ENCODE data around the gene APOA5.
A peak's percentile ranks its signal among the peaks of the same experiment; 100 is the strongest.
"Not testable (repeated sequence)": the region's sequence is repeated elsewhere in the genome, so short reads cannot be mapped to it uniquely, and the experiment has no call there.

Gene APOA5, protein sequence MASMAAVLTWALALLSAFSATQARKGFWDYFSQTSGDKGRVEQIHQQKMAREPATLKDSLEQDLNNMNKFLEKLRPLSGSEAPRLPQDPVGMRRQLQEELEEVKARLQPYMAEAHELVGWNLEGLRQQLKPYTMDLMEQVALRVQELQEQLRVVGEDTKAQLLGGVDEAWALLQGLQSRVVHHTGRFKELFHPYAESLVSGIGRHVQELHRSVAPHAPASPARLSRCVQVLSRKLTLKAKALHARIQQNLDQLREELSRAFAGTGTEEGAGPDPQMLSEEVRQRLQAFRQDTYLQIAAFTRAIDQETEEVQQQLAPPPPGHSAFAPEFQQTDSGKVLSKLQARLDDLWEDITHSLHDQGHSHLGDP

DNA sequence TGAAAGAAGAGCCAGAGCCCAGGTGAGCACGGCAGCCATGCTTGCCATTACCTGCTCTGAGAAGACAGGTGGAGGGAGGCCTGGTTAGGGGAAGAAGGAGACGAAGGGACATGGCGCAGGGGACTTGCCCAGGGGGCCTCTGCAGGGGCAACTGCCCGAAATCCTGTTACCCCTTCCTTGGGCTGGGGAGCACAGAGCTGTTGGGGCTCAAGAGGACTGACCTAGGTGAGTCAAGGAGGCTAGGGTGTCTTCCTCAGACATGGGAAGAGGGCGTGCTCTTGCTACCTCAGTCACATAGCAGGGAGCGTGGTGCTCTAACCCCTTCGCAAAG is at the start of gene APOA5:
APOA5 (minus strand) TSS at position 67 of the 331 bp plus-strand sequence; CDS start at position 48, 19 bp downstream.
- DNase-seq (ENCODE audit: low read depth in 2 of 2), result no peak

- no peak for DNase-seq (ENCODE audit: low read depth in 2 of 2)
Measured at GRCh38 chr11:116840746-116841296, 49.1 kb upstream of the APOA5 start.

DNA sequence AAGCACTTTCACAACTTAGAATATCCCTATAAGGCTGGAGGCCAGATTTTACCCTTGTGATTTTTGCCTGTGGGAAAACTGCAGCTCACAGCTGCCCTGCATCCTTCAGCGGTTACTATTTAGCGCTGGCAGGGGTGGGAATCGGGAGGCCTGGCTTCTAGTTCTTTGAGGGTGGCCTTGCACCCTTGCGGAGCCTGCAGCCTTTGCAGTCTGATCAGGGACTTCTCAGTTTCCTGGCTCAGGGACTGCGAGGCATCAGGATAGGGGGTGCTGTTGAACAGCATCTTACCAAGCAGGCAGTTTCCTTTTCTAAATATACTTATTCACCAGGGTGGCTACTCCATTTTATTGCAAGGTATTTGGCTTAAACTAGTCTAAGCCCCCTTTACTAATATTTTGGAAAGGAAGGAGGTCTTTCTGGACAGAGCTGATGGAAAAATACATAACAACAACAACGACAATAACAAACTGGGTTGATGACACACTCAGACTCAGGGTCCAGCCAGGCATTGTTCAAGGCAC is 48.6 kb upstream of the APOA5 start:
- no peak for DNase-seq (ENCODE audit: low read depth in 2 of 2)

- no peak for DNase-seq (ENCODE audit: low read depth in 2 of 2)
Measured at GRCh38 chr11:116838321-116839084, 46.8 kb upstream of the APOA5 start.

DNA sequence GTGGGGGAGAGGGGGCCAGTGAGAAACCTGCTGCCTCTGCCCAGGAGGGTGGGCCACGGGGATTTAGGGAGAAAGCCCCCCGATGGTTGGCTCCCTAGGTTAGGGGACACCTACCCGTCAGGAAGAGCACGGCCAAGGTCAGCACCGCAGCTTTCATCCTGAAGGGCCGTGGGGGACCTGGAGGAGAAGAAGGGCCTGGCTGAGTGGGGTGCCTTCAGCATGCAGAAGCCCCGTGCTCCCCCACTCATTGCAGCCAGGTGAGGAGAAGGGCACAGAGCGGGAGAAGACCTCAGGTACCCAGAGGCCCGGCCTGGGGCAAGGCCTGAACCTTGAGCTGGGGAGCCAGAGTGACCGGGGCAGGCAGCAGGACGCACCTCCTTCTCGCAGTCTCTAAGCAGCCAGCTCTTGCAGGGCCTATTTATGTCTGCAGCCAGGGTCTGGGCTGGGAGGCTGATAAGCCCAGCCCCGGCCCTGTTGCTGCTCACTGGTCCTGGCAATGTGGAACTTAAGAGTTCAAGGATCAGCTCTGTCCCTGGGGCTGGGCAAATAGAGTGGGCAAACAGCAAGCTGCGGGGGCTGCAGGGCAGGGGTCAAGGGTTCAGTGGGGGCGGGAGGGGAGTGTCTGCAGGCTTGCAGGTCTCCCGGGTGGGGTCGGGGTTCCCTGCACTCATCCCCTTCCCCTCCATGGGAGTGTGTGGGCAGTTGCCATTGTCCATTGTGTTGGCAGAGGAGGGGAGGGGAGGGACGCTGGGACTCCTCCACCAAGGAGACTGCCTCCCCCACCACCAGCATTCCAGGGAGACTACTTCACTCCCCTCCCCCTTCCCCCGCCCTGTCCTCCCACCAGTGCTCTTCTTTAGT is 45.8 kb upstream of the APOA5 start, which contains the start of gene APOA1:
APOA1 (minus strand) TSS at position 392 of the 861 bp plus-strand sequence; CDS start at position 157, 235 bp downstream.
- no peak for DNase-seq (ENCODE audit: low read depth in 2 of 2)

- no peak for DNase-seq (ENCODE audit: low read depth in 2 of 2)
Measured at GRCh38 chr11:116836632-116836991, 44.9 kb upstream of the APOA5 start.

DNA sequence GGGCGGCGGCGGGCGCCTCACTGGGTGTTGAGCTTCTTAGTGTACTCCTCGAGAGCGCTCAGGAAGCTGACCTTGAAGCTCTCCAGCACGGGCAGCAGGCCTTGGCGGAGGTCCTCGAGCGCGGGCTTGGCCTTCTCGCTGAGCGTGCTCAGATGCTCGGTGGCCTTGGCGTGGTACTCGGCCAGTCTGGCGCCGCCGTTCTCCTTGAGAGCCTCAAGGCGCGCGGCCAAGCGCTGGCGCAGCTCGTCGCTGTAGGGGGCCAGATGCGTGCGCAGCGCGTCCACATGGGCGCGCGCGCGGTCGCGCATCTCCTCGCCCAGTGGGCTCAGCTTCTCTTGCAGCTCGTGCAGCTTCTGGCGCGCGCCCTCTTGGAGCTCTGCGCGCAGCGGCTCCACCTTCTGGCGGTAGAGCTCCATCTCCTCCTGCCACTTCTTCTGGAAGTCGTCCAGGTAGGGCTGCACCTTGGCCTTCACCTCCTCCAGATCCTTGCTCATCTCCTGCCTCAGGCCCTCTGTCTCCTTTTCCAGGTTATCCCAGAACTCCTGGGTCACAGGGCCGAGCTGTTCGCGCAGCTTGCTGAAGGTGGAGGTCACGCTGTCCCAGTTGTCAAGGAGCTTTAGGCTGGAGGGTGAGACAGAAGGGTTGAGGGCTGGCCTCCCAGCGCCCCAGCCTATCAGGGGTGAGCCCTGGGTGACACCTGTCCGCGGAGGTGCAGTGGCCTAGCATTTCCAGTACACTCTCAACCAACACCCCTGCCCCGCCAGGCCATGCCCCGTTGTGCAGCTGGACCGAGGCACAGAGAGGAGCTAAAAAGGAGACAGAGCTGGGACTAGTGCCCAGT is 44.3 kb upstream of the APOA5 start:
- peak; percentile 76 to 80 for DNase-seq (ENCODE audit: low read depth in 2 of 2)

GRCh38 chr11:116835042-116835772 is 43.5 kb upstream of the APOA5 start:
- no peak for DNase-seq (ENCODE audit: low read depth in 2 of 2)

GRCh38 chr11:116834535-116835041 is 42.9 kb upstream of the APOA5 start:
- not testable (repeated sequence) for DNase-seq (ENCODE audit: low read depth in 2 of 2)

GRCh38 chr11:116833816-116834534 is 42.3 kb upstream of the APOA5 start:
- DNase-seq (ENCODE audit: low read depth in 2 of 2), result no peak

DNA sequence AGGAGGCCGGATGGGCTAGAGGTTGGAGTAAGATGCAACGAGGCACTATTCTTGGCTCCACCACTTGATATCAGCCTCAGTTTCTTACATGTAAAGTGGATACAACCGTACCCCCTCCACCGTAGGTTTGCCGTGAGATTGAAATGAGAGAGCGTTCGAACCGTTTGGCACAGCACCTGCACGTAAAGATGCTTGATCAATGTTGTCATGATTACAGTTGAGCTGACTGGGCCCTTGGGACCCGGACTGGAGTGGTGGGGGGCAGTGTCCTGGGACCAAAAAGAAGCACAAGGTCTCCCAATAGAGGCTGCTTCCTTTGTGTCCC is 41.8 kb upstream of the APOA5 start:
- DNase-seq (ENCODE audit: low read depth in 2 of 2), result no peak

- no peak for DNase-seq (ENCODE audit: low read depth in 2 of 2)
Measured at GRCh38 chr11:116832350-116833290, 40.9 kb upstream of the APOA5 start.

- DNase-seq (ENCODE audit: low read depth in 2 of 2), result no peak
Measured at GRCh38 chr11:116831790-116832349, 40.2 kb upstream of the APOA5 start.

GRCh38 chr11:116830184-116830912 is 38.7 kb upstream of the APOA5 start:
- no peak for DNase-seq (ENCODE audit: low read depth in 2 of 2)

- DNase-seq (ENCODE audit: low read depth in 2 of 2), result no peak
Measured at GRCh38 chr11:116829525-116830183, 38.0 kb upstream of the APOA5 start, which contains the start of gene APOC3. APOC3 (plus strand) TSS chr11:116829907; CDS start chr11:116830583, 676 bp downstream.

Measured in stimulated activated CD8-positive, alpha-beta memory T cell treated with anti-CD3 and anti-CD28 coated beads, Interleukin-2, amount 100 ng/mL, for 48 hours (primary cell).